GM19467 (cell line): Measurements from ENCODE around the gene CHST11.
"Not testable (repeated sequence)": the region's sequence is repeated elsewhere in the genome, so short reads cannot be mapped to it uniquely, and the experiment has no call there.

ENCODE experiments used
- ATAC-seq: cut with Tn5 transposase; IDR thresholded peaks from one replicate; pipeline ENCODE4 v1.9.1; 2021; ENCODE audit warnings: mild to moderate bottlenecking, moderate library complexity; ENCODE audit not compliant: unreplicated experiment

The CHST11 gene

DNA sequence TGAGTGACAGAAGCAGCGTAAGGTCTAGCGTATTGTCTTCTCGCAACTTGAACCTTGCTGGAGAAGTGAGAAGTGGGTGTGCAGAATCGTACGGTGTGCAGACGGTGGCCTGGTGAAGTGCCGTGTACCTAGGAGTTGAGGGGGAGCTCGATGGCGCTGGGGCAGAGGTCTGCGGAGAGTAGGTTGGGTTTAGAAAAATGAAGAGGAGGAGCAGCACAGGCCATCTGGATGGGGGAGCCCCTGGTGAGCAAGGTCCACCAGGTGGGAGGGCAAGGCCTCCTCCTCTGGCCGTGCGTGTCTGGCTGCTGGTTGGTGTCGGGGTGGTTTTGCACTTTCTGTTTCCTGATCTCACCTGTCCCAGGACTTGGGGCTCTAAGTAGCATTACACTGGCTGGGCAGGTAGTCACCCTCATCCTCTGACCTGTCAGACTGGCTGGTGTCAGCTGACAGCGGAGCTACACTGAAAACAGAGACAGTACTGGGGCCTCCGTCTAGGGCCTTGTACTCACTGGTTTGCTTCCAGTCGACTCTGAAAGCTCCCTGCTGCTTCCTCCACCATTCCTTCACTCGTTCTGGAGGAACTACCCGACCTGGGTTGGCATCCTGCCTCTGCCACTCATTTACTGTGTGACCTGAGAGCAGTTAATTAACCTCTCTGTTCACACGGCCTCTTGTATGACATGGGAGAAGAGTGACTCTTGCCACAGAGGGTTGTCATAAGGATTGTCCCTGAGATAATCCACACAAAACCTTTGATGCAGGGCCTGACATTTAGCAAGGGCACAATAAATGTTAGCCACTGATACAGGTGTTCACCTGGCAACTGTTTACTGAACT, 273.1 kb downstream of the CHST11 start:
- no peak for ATAC-seq

DNA sequence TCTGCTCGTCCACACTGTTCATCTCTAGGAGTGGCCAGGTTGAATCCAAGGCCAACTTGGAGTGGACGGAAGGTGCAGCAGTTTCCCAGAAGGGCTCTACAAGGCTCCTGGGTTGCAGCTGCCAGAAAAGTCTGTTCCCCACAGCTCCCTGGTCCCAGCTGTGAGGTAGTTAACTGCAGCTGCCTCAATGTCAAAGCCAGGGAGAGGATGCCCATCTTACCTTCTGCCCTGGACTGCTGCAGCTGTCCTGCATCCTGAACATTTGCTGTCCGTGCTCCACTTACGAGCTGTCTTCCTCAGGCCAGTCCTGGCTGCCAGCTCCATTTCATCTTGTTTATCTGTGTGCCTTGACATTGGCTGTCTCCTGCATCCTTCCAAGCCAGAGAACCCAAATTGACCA, 274.0 kb downstream of the CHST11 start:
- ATAC-seq: no peak

DNA sequence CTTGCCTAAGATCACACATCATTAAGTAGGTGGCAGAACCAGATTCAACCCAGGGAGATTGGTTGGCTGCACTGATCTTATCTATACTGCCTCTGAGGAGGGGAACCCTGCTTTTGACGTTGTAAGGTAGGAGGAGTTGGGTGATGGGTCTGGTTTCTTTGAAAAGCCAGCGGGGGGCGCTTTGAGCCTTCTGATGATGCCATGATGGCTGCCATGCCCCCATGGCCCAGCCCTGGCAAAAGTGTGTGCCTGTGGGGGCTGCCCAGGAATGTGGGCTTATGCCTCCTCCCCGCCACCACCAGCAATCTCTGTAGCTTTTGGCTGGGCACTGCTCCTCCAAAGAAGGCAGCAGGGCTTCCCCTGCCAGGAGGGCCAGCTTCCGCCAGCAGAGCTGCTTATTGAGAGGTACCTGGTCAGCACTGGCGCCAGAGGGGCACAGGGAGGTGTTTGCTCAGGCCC, 277.0 kb downstream of the CHST11 start:
- no peak for ATAC-seq

DNA sequence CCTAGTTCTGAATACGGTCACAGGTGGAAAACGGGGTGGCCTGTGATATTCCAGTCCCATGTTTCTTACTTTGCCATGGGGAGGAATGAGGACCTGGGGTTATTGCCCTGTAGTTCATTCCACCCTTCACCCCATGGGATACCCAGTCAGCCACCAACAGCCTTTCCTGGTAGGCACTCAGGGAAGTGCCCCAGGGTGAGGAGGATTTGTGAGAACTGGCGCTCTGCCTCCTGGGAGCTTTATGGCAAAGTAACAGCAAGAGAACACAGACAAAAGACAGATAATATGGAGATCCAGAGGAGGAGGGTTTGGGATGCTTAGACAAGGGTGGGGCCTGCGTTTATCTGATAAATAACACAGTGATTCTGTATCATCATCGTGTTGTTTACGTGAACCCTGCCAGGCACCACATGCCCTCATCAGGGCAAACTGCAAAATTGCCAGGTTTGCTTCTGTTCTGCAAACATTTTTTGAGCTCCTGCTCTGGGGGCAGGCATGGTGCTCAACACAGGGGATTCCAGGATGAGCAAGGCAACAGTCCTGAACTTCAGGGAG, 277.9 kb downstream of the CHST11 start:
- ATAC-seq: no peak

DNA sequence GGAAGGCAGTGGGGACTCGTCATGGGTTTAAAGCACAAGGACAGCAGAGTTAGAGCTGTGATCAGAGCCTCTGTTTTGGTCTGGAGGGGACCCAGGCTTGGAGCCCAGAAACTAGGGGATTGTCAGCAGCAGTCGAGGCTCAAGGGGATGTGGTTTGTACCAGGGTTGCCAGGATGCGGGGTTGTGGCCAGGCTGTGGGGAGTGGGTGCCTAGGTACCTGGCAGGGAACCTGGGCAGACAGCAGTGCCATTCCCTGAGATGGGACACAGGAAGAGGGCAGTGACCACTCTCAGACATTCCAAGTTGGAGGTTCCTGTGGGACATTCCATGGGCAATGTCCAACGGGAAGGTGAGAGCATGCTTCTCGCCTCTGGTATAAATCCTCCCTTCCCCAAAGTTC, 279.1 kb downstream of the CHST11 start:
- no peak for ATAC-seq

DNA sequence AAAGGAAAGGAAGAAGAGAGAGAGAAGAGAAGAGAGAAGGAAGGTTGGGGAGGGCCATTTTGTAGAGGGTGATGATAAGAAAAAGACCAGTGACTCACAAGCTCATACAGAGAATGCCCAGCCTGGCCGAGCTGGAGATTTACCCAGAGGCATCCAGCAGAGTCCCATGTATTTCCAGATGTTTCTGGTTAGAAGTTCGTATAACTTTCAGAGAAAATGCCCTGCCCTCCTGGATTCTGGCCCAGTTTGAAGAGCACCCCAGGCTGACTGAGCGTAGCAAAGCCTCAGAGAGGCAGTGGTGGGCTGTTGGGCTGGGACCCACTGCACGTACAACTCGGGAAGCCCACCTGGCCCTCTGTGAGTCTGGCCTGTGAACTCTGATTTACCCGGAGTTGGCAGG, 279.6 kb downstream of the CHST11 start:
- ATAC-seq: no peak

DNA sequence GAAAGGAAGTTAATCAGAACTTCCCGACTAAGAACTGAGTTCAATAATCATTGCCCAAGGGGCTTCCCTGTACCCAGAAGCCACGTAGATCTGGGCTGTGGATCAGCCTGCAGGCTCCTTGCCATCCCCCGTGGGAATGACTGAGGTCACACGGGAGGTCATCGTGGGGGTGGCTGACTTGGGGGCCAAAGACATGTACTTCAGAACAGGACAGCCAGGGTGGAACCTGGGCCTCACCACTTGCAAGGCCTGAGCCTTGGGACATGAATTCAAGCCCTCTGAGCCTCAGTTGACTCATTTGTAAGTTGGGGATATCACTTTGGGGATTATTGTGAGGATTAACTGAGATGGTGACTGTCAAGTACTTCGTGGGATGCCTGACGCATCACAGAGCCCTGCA, 280.4 kb downstream of the CHST11 start:
- no peak for ATAC-seq

DNA sequence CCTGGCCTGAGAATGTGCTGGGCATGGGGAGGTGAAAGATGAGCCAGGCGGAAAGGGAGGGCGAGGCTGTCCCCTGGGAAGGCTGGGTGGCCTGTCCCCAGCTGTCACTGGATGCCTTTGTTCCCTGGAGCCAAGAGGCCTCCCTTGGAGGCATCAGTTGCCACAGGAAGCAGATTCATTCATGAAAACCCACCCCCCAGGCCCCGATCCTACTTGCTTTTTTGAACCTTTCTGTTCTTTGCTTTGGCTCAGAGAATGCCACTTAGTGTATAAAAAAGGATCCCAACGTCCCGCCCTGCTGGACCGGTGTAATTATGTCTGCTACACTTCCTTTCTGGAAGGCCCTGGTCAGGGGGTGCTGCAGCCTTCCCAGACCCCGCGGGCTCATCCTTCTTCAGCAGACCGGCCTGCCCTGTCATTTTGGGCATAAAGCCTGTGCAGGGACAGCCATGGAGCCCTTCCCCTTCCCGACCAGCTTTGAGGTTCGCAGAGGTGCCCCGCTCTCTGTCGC, 281.1 kb downstream of the CHST11 start:
- ATAC-seq: no peak

DNA sequence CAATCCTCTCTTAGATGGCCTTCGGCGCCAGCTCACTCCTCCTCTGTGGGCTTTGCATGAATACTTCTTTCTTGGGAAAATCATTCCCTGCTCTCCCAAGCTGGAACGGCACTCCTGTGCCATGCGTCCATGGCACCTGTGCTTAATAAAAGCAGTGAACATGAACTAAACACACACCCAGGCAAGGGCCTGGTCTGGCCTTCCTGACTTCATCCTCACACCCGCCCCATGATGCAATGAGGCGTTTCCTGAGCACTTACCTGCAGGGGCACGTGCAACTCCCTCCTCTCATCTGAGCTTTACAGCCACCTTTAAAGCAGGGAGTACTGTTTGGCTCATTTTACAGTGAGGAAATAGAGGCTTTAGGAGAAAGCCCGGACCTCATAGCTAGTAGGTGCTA, 281.6 kb downstream of the CHST11 start:
- ATAC-seq: no peak

DNA sequence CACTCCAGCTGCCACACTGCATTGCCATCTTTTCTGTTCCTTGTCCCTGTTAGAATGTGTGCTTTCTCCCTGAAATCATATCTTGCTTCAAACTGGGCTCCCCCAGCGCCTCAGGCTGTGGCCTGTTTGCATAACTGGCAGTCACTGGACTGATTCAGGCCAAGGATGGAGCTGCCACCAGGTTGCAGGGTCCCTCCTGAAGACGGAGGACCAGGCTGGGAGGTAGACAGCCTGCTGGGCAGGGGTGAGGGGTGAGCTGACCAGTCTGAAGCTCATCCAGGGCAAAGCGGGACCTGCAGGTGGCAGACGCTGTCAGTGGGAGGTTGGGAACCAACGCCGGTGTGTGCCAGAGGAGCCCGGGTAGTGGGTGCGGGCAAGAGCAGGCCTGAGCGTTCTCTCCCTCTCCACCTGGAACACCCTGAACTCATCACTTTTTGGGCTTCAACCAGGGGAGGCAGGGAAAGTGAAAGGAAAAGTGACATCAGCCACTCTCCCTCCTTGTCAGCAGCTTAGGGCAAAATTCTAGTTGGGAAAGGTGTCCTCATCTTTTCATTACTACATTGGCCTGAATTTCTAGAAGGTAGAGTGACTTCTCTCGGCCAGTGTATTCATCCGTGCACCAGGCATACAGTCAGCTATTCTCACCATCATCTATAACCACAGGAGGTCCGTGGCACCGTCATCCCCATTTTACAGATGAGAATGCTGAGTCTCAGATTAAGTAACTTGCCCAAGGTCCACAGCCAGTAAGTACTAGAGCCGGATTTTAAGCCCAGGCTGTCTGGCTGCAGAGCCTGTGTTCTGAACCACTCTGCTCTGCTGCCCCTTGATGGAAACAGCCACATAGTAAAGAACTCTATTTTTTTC, 282.3 kb downstream of the CHST11 start:
- ATAC-seq: no peak

DNA sequence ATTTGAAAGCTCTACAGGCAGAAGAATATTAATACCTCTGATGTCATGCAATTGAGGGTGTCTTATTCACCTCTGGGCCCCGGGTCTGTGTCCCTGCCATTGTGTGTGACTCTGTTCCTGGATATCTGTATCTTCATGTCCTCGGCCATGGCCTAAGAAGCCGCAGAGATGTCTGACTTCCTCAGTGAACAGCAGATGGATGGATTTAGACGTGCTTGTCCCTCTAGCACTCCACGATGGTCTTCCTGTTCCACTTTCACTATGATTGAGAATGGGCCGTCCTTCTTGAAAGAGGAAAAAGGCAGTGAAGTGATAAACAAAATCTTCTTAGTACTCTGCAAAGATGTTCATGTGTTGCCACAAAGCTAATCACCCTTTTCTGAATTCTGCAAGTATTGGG, 283.9 kb downstream of the CHST11 start:
- peak; percentile 64 for ATAC-seq

DNA sequence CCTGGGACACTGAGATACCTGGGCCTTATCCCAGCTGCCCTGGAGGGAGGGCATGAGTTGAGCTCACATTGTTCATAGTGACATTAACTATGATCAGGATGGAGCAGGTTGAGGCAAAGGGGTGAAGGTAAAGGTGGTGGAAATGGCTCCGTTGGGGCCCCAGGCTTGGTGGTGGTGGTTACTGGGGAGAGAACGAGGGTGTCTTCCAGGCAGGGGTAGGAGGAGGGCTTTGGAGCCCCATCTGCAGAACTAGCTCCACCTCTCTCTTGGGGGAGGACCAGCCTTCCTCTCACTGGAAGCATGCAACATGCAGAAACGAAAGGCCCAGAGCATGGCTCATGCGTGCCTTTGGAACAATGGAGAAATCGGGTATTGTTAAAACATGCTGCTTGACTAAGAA, 284.3 kb downstream of the CHST11 start:
- ATAC-seq: peak; percentile 20

DNA sequence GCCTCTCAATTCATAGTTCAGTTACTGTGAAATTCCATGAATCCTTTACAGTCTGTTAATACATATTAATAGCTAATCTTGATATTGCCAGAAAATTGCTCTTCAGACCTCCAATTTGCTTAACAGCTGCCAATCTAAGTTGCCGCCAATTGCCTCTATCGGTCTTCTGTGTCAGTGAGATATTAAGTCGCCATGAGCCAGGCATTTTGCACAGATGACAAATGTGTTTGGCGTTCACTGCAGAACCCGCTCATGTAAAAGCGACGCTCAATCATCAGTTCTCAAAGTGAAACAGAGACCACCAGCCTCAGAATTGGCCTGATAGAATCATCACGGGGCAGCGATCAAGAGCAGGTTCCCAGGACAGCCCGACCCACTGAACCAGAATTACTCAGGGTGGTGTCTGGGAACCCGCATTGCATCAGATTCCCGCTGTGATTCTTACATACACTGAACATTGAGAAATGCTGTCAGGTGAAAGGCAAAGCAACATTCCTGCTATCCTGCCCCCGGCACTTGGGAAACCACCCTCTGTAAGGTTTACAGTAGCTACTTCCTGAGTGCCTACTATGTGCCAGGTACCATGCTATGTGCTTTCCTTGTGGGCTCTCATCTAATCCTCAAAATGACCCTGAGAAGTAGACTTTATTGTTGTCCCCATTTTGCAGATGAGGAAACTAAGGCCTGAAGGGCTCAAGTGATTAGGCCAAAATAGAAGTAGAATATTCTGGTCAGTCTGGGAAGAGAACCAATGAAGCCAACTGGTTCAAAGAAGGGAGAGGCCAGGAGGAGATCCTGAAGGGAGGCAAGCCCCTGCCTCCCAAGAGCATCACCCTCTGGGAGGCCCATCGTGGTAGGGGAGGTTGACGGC, 285.0 kb downstream of the CHST11 start:
- ATAC-seq: no peak

DNA sequence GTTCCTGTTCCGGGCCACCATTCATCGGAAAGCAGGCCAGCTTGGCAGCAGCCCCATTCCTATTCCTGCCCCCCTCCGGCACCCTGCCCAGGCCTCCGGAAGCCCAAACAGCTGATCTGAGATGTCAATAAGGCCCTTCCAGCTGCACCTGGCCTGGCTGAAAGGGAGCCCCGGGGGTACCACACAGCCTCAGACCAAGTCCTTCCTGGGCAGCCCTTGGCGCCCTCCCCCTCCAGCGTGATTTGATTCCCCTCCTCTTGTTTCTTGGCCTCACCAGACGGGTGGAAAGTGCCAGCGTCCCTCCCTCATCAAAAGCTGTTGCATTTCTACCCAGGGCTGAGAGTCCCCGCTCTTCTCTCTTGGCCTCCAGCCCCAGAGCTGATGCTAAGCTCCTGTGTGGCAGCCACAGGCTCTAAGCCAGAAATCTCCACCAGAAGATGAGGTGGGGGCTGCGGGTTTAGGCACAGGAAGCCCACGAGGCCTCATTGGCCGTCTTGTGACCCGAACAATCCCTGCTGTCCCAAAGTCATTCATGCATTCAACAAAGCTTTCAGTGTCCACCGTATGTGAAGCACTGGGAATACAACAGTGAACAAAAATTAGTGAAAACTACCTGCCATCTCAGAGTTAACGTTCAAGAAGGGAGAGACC, 285.9 kb downstream of the CHST11 start:
- ATAC-seq: no peak

DNA sequence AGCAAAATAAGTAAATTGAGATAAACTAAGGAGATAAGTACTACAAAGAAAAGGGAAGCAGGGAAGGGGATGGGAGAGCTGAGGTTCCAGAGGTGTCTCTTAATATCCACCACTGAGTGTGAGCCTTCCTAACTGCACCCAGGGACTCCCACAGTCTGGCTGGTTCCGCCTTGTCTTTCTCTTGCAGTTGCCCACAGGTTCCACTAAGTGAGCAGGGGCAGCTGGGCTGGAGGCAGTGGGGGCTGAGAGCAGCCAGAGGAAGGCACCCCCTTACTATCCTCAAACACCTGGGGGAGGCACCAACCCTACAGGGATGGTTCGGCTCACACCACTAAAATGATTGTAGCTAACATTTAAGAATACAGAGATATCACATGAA, 286.4 kb downstream of the CHST11 start:
- ATAC-seq: no peak

DNA sequence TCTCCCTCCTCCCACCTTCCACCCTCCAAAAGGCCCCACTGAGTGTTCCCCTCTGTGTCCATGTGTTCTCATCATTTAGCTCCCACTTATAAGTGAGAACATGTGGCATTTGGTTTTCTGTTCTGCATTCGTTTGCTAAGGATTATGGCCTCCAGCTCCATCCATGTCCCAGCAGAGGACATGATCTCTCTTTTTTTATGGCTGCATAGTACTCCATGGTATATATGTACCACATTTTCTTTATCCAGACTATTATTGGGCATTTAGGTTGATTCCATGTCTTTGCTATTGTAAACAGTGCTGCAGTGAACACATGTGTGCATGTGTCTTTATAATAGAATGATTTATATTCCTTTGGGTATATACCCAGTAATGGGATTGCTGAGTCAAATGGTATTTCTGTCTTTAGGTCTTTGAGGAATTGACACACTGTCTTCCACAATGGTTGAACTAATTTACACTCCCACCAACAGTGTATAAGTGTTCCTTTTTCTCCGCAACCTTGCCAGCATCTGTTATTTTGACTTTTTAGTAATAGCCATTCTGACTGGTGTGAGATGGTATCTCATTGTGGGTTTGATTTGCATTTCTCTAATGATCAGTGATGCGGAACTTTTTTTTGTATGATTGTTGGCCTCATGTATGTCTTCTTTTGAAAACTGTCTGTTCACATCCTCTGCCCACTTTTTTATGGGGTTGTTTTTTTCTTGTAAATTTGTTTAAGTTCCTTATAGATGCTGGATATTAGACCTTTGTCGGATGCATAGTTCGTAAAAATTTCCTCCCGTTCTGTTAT, 287.2 kb downstream of the CHST11 start:
- not testable (repeated sequence) for ATAC-seq

DNA sequence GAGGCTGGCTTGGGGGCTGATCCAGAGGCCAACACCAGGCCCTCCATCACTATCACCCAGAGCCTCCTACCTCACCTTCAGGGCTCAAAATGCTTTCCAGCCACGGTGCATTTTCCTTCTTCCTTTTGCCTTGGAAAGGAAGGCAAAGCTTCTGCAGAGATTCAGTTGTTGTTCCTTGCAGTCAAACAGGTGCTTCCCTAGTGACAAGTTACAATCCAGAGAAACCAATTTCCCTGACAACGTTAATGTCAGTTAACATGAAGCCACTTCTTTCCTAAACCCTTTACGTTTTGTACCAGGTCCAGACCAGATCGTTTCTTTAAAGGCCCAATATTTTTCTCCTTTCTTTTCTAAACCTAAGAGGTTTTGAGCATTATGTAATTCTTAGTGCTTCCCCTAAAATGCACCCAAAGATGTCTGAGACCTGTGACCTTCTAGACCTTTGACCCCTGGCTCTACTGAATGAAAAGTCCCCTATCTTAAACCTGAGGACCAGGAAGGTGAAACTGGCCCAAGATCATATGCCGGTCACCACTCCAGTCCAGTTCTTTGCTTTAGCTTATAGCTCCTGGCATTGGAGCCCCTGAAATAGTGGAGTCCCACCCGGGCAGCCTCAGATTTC, 289.8 kb downstream of the CHST11 start:
- no peak for ATAC-seq

DNA sequence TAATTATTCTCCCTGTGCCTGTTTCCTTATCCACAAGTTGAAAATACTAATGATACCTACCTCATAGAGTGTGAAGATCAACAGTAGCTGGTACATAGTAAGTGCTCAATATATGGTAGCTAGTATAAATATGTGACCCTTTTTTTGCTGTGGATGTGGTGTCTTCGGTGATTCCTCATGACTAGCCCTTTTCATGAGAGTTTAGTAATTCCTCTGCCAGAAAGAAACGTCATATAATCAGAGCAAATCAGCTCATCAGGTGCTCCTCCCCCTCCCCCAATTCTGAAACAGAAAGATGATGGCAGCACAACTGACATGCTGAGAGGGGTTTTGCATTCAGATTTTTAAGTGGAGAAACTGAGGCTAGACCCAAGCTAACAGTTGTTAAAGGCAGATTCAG, 290.6 kb downstream of the CHST11 start:
- ATAC-seq: no peak

DNA sequence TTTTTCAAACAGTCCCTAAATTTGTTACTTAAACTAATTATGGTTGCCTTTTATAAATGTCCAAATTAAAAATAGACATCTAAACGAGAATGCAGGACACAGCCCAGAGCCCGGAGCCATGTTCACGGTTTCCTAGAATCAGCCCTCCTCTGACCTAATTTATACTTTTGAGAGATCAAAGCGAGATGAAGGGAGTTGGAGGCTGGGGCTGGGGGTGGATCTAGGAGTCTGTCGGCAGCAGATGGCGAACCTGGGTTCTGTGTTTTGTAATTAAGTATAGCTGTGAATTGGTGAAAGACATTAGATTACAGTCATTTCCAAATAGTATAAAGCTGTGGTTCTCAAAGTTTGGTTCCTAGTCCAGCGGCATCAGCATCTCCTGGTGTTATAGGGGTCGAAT, 291.2 kb downstream of the CHST11 start:
- no peak for ATAC-seq
